ENCODE results near the gene CLTCL1.

The CLTCL1 gene

DNA sequence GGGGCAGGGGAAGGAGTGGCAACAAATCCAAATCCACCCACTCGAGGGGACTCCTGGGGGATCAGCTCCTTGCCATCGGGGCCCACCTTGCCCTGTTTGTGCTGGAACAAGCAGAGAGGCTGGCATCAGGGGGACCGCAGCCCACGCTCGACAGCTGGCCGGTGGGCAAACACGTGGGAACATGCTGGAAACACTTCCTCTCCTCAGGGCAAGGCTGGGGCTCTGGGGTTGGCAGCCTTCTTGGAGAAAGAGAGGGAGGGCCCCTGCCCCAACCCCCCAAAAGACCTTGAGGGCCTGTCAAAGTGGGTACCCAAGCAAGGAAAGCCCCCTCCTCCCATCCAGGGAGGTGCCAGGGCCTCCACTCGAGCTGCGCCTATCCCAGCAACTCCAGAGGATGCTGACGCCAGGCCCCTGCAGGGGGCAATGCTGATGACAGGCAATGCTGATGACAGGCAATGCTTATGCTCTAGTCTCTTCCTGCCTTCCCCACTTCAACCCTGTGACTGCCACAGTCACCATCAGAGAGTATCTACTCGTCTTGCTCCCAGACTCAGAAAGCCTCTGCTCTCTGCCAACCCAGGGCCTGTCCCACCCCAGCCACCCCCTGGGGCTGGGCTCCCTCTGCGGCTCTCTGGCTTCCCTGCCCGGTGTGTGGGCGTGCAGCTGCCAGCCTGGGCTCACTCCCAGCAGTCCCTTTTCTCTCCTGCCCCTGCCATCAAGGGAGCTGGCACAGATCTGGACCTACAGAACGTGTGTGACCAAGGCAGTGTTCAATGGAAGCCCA, 153.1 kb downstream of the CLTCL1 start:
- TF ChIP-seq, protein P1, sequence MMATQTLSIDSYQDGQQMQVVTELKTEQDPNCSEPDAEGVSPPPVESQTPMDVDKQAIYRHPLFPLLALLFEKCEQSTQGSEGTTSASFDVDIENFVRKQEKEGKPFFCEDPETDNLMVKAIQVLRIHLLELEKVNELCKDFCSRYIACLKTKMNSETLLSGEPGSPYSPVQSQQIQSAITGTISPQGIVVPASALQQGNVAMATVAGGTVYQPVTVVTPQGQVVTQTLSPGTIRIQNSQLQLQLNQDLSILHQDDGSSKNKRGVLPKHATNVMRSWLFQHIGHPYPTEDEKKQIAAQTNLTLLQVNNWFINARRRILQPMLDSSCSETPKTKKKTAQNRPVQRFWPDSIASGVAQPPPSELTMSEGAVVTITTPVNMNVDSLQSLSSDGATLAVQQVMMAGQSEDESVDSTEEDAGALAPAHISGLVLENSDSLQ (IDR thresholded peaks at IDR 0.05) = no peak
- TF ChIP-seq SUZ12 (IDR thresholded peaks at IDR 0.05) (no peak), NFRKB (IDR thresholded peaks at IDR 0.05) (no peak), ZNF384 (IDR thresholded peaks at IDR 0.05) (no peak), L3MBTL2 (conservative IDR thresholded peaks at IDR 0.05) (no peak), ARNT (IDR thresholded peaks at IDR 0.05) (no peak), HDGF (IDR thresholded peaks at IDR 0.05; ENCODE audit: borderline replicate concordance) (no peak), FOXA1 (IDR thresholded peaks at IDR 0.05) (no peak), CTBP1 (IDR thresholded peaks at IDR 0.05; ENCODE audit: borderline replicate concordance) (no peak), TARDBP (IDR thresholded peaks at IDR 0.05) (no peak), BHLHE40 (IDR thresholded peaks at IDR 0.05; ENCODE audit: borderline replicate concordance) (no peak), SP1 (IDR thresholded peaks at IDR 0.05) (no peak), LEF1 (IDR thresholded peaks at IDR 0.05; ENCODE audit: borderline replicate concordance) (no peak), ELF4 (IDR thresholded peaks at IDR 0.05) (no peak), FOXM1 (IDR thresholded peaks at IDR 0.05; ENCODE audit: borderline replicate concordance) (no peak)
- ChIA-PET CTCF (no interaction called here), POLR2A (interaction anchor here (1.2 kb wide), 1 partner anchor 16 kb away, joined by 5 read pairs; the partner anchor contains the start of gene DGCR2)
- peak; percentile 57 for DNase-seq (ENCODE audit: extremely low spot score)

GRCh38 chr22:19137384-19138216, 153.9 kb downstream of the CLTCL1 start:
- no peak for DNase-seq (ENCODE audit: extremely low spot score)
- POLR2A ChIA-PET = interaction anchor here (0.6 kb wide), 1 partner anchor 35 kb away, joined by 3 read pairs; no protein-coding TSS in a partner anchor
- no peak for TF ChIP-seq SP1 (IDR thresholded peaks at IDR 0.05)
- TF ChIP-seq, protein P1 (IDR thresholded peaks at IDR 0.05) = no peak
- TF ChIP-seq CTBP1 (IDR thresholded peaks at IDR 0.05; ENCODE audit: borderline replicate concordance) = no peak
- TF ChIP-seq ELF4 (IDR thresholded peaks at IDR 0.05) = no peak
- no peak for TF ChIP-seq FOXA1 (IDR thresholded peaks at IDR 0.05)
- TF ChIP-seq LEF1 (IDR thresholded peaks at IDR 0.05; ENCODE audit: borderline replicate concordance) = no peak
- TF ChIP-seq SUZ12 (IDR thresholded peaks at IDR 0.05) = no peak
- no peak for TF ChIP-seq TARDBP (IDR thresholded peaks at IDR 0.05)
- TF ChIP-seq BHLHE40 (IDR thresholded peaks at IDR 0.05; ENCODE audit: borderline replicate concordance) = no peak
- TF ChIP-seq ZNF384 (IDR thresholded peaks at IDR 0.05) = no peak
- TF ChIP-seq NFRKB (IDR thresholded peaks at IDR 0.05) = no peak
- CTCF ChIA-PET = no interaction called here

- POLR2A ChIA-PET = interaction anchor here (0.6 kb wide), 1 partner anchor 36 kb away, joined by 3 read pairs; no protein-coding TSS in a partner anchor
- DNase-seq (ENCODE audit: extremely low spot score) = no peak
- TF ChIP-seq NFRKB (IDR thresholded peaks at IDR 0.05) = no peak
- no peak for TF ChIP-seq SP1 (IDR thresholded peaks at IDR 0.05)
- no peak for TF ChIP-seq TARDBP (IDR thresholded peaks at IDR 0.05)
- TF ChIP-seq FOXM1 (IDR thresholded peaks at IDR 0.05; ENCODE audit: borderline replicate concordance) = no peak
- no peak for TF ChIP-seq CTBP1 (IDR thresholded peaks at IDR 0.05; ENCODE audit: borderline replicate concordance)
- no peak for TF ChIP-seq ELF4 (IDR thresholded peaks at IDR 0.05)
- TF ChIP-seq ARNT (IDR thresholded peaks at IDR 0.05) = no peak
- no peak for TF ChIP-seq BHLHE40 (IDR thresholded peaks at IDR 0.05; ENCODE audit: borderline replicate concordance)
- TF ChIP-seq LEF1 (IDR thresholded peaks at IDR 0.05; ENCODE audit: borderline replicate concordance) = no peak
- TF ChIP-seq, protein P1 (IDR thresholded peaks at IDR 0.05) = no peak
- TF ChIP-seq HDGF (IDR thresholded peaks at IDR 0.05; ENCODE audit: borderline replicate concordance) = no peak
- no peak for TF ChIP-seq FOXA1 (IDR thresholded peaks at IDR 0.05)
- no peak for TF ChIP-seq L3MBTL2 (conservative IDR thresholded peaks at IDR 0.05)
- no peak for TF ChIP-seq SUZ12 (IDR thresholded peaks at IDR 0.05)
- no peak for TF ChIP-seq FOXK2 (IDR thresholded peaks at IDR 0.05)
- CTCF ChIA-PET = no interaction called here
These were observed 154.6 kb downstream of the CLTCL1 start for GRCh38 chr22:19136915-19137314.

DNA sequence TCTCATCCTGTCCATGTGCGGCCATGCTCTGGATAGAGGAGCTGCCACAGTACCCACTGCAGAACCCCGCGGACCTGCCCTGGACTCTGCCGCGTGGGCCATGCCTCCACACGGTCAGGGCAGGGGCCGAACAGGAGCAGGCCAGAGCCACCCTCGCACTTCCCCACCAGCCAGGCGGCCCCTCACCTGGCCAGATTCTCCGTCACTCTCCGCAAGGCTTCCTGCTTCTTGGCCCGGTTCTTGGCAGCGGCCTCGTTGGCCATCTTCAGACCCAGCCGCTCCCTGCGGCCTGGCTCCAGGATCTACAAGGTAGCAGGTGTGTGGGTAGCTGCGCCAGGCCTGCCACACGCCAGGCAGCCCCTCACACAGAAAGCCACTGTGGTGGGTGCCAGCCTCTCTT, 156.6 kb downstream of the CLTCL1 start:
- no peak for DNase-seq (ENCODE audit: extremely low spot score)
- CTCF ChIA-PET = no interaction called here
- POLR2A ChIA-PET = interaction anchor here (1.3 to 3.4 kb wide), 2 partner anchors 9 to 12 kb away, joined by 7 to 29 read pairs; partner anchors contain the start of genes DGCR2 and ESS2
- TF ChIP-seq L3MBTL2 (conservative IDR thresholded peaks at IDR 0.05) (no peak), FOXM1 (IDR thresholded peaks at IDR 0.05; ENCODE audit: borderline replicate concordance) (no peak), ZNF384 (IDR thresholded peaks at IDR 0.05) (no peak), SP1 (IDR thresholded peaks at IDR 0.05) (no peak), FOXK2 (IDR thresholded peaks at IDR 0.05) (no peak), FOXA1 (IDR thresholded peaks at IDR 0.05) (no peak), CTBP1 (IDR thresholded peaks at IDR 0.05; ENCODE audit: borderline replicate concordance) (no peak)
- TF ChIP-seq, protein P1 (IDR thresholded peaks at IDR 0.05) = no peak

Measured in HEK293T (cell line).